Renal cortical epithelial cell (primary cell): ENCODE data around the gene LRMDA. TPM values are rescaled to one million over a fixed set of nuclear protein-coding genes. Genes with fewer than 3 reads are reported as not detected.
"Not testable (repeated sequence)": the region's sequence is repeated elsewhere in the genome, so short reads cannot be mapped to it uniquely, and the experiment has no call there.

Experiments
- DNase-seq: peaks from one replicate; pipeline ENCODE4 v3.0.0-alpha.2; 2011; ENCODE audit warnings: low read depth
- total RNA-seq: library from RNA; depleted of rRNA; stranded (reverse); fragments of >200 nt; gene quantifications from 2 replicates; pipeline ENCODE4 v1.2.3, GENCODE V29; 2014

The LRMDA gene
- total RNA-seq, 1 donor from 2014 or later, result 11.7 TPM

- DNase-seq, result not testable (repeated sequence)
These were observed 1153.0 kb downstream of the LRMDA start for GRCh38 chr10:76584466-76584865.

Other genes with a start within 250 kb of the LRMDA start
- gene VDAC2, start 220.8 kb upstream of the LRMDA start, total RNA-seq, result 244 and 245 TPM in 2 replicates
- gene COMTD1, start 195.7 kb upstream of the LRMDA start, total RNA-seq, result 11.4 and 30.0 TPM in 2 replicates
- gene ZNF503, start 29.9 kb upstream of the LRMDA start, total RNA-seq, result 5.2 and 21.7 TPM in 2 replicates